Adrenal gland (tissue), 5 donors: Measurements from ENCODE around the gene RYR3.

Source experiments
- POLR2A ChIP-seq, 2 donors: fragments of 450-650 bp; IDR thresholded peaks; one replicate each; pipeline ENCODE4 v1.6.1; 2017; ENCODE audit warnings: antibody characterized with exemption in 2 of 2, mild to moderate bottlenecking in 2 of 2, moderate library complexity in 1 of 2
- TF ChIP-seq, protein P1 (sequence below), 6 experiments: fragments of 450-650 bp in 4 of 6; fragments of 200-600 bp in 2 of 6; sonication (generic) in 1 of 6; IDR thresholded peaks; 1 replicate in 5 of 6; 2 replicates in 1 of 6; pipeline versions ENCODE4 v1.5.1 to v1.8.0; 2016 to 2021; ENCODE audit warnings: antibody characterized with exemption in 6 of 6, mild to moderate bottlenecking in 2 of 6, moderate library complexity in 1 of 6
- donor health status: DM: no; HTN: no; CAD: no.

DNA sequence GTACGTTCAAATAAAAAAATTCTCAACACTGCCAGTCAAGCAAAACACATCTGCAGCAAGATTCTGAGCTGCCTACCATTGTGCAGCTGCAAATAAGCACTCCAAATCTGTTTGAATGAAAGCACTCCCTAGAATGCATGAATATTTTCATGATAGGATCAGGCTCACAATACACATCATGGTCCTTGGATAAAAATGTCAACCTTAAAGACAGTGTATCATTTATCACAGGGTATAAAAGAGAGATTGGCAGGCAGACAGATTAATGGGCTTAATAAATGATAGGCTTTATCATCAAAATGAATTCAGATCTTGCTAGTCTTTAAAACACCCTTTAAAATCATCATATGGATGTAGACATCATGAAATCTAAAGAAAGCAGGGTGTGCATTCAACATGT is 9.2 kb downstream of the RYR3 start:
- TF ChIP-seq, protein P1, sequence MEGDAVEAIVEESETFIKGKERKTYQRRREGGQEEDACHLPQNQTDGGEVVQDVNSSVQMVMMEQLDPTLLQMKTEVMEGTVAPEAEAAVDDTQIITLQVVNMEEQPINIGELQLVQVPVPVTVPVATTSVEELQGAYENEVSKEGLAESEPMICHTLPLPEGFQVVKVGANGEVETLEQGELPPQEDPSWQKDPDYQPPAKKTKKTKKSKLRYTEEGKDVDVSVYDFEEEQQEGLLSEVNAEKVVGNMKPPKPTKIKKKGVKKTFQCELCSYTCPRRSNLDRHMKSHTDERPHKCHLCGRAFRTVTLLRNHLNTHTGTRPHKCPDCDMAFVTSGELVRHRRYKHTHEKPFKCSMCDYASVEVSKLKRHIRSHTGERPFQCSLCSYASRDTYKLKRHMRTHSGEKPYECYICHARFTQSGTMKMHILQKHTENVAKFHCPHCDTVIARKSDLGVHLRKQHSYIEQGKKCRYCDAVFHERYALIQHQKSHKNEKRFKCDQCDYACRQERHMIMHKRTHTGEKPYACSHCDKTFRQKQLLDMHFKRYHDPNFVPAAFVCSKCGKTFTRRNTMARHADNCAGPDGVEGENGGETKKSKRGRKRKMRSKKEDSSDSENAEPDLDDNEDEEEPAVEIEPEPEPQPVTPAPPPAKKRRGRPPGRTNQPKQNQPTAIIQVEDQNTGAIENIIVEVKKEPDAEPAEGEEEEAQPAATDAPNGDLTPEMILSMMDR (IDR thresholded peaks at IDR 0.05) = no peak
- no peak for TF ChIP-seq POLR2A (IDR thresholded peaks at IDR 0.05)
